SK-N-MC (cell line): ENCODE results near the gene LCN1.

Experiments
- EZH2 ChIP-seq: fragments of 200-600 bp; sonication (generic); IDR thresholded peaks from one replicate; pipeline ENCODE4 v1.6.1; 2017; ENCODE audit warnings: antibody characterized with exemption
- FOXP2 ChIP-seq: optimal IDR thresholded peaks from 2 replicates; pipeline ENCODE3; 2011; ENCODE audit warnings: mild to moderate bottlenecking, moderate library complexity; ENCODE audit not compliant: insufficient read depth; ENCODE audit errors: extremely low read length, control extremely low read depth
- POLR2AphosphoS5 ChIP-seq: IDR thresholded peaks from 2 replicates; pipeline ENCODE4 v1.6.1; 2012; ENCODE audit warnings: mild to moderate bottlenecking, low read depth, low read length, borderline replicate concordance

- no peak for TF ChIP-seq POLR2AphosphoS5
- no peak for TF ChIP-seq FOXP2
- no peak for TF ChIP-seq EZH2
These were observed 18.3 kb upstream of the LCN1 start for GRCh38 chr9:135502873-135503321.
